Gastroesophageal sphincter (tissue), 4 donors: ENCODE measurements around the gene FOXE3. TPM values are rescaled to one million over a fixed set of nuclear protein-coding genes. Genes with fewer than 3 reads are reported as not detected.

Experiments used
- ATAC-seq: fragments of 150-250 bp; one replicate; pipeline ENCODE4 v1.9.1; 2016; ENCODE audit warnings: mild to moderate bottlenecking, moderate library complexity
- H3K27ac ChIP-seq, 4 donors: fragments of 200-600 bp; sonication (generic) in 3 of 4; 1 replicate in 3 of 4; 2 replicates in 1 of 4; pipeline ENCODE4 v1.5.1; 2016 to 2019
- H3K27me3 ChIP-seq: fragments of 200-600 bp; sonication (generic); one replicate; pipeline ENCODE4 v1.5.1; 2019
- H3K36me3 ChIP-seq, 2 donors: fragments of 200-600 bp; sonication (generic); one replicate each; pipeline ENCODE4 v1.5.1; 2019; ENCODE audit warnings: control low read depth in 1 of 2
- H3K4me1 ChIP-seq, 3 donors: fragments of 200-600 bp; sonication (generic); 1 replicate in 2 of 3; 2 replicates in 1 of 3; pipeline ENCODE4 v1.5.1; 2016 to 2019; ENCODE audit warnings: control low read depth in 2 of 3
- H3K4me3 ChIP-seq, 2 donors: fragments of 200-600 bp; sonication (generic); one replicate each; pipeline ENCODE4 v1.5.1; 2019; ENCODE audit warnings: mild to moderate bottlenecking in 1 of 2, moderate library complexity in 1 of 2
- H3K9me3 ChIP-seq, 3 donors: fragments of 200-600 bp; sonication (generic); one replicate each; pipeline ENCODE4 v1.5.1; 2017 to 2019; ENCODE audit warnings: control low read depth in 2 of 3
- CTCF ChIP-seq, 4 experiments: fragments of 200-600 bp in 2 of 4; fragments of 450-650 bp in 2 of 4; sonication (generic) in 1 of 4; IDR thresholded peaks; one replicate each; pipeline ENCODE4 v1.5.1; 2017 to 2019; ENCODE audit warnings: antibody characterized with exemption in 4 of 4, mild to moderate bottlenecking in 2 of 4, moderate library complexity in 2 of 4
- EP300 ChIP-seq: sonication (generic); formaldehyde crosslinking; IDR thresholded peaks from one replicate; pipeline ENCODE4 v1.6.1; 2017; ENCODE audit warnings: antibody characterized with exemption, mild to moderate bottlenecking
- POLR2A ChIP-seq, 2 donors: fragments of 450-650 bp; IDR thresholded peaks; one replicate each; pipeline ENCODE4 v1.6.1; 2017; ENCODE audit warnings: antibody characterized with exemption in 2 of 2, mild to moderate bottlenecking in 2 of 2, moderate library complexity in 1 of 2
- POLR2AphosphoS5 ChIP-seq: sonication (generic); formaldehyde crosslinking; IDR thresholded peaks from one replicate; pipeline ENCODE4 v1.6.1; 2017; ENCODE audit warnings: antibody characterized with exemption
- WGBS, 2 donors: methylation state at CpG; one replicate each; pipeline ENCODE4 v1.1.5; 2018; ENCODE audit warnings: low coverage in 1 of 2; 5-methylcytosine and 5-hydroxymethylcytosine counted together
- total RNA-seq, 4 donors: library from RNA; depleted of rRNA; stranded (reverse); fragments of >200 nt; gene quantifications; one replicate each; pipeline ENCODE4 v1.1.0, GENCODE V29; 2016

FOXE3 gene
- total RNA-seq, 4 donors from 2014 or later: not detected

DNA sequence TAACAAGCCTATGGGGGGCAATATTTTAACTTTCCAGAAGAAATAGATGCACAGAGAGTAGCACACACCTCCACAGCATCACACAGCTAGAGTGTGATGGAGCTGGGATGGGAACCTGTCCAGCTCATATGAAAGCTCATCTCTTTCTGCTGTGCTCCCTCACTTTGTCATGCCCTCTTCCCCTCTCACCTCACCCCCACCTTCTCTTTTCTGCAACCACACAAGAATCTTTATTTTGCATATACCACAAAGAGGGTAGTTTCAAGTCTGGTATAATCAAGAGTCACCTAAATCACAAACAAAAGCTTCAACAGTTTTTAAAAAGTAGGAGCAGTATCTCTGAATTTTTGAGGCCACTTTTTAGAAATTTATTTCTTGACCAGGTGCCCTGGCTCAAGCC is 44.4 kb downstream of the FOXE3 start:
- H3K36me3 ChIP-seq: no peaks in the 10 kb centered on the region

GRCh38 chr1:47465605-47466004 is 49.5 kb downstream of the FOXE3 start:
- peaks cover 72% of the 10 kb centered on the region for H3K27me3 ChIP-seq
- H3K4me1 ChIP-seq: no peaks in the 10 kb centered on the region
- H3K9me3 ChIP-seq: no peaks in the 10 kb centered on the region
- ATAC-seq: no peak
- no peaks in the 10 kb centered on the region for H3K36me3 ChIP-seq
- H3K27ac ChIP-seq: no peak overlapping the region
- TF ChIP-seq POLR2A (IDR thresholded peaks at IDR 0.05): no peak
- TF ChIP-seq CTCF (IDR thresholded peaks at IDR 0.05): no peak
- no peak for TF ChIP-seq EP300
- WGBS, 2 donors: 17 to 43% methylated on average over 1 to 3 of the region's 3 CpGs
- H3K4me3 ChIP-seq: no peak overlapping the region

More for the DNA sequence above, 44.4 kb downstream of the FOXE3 start:
- TF ChIP-seq POLR2AphosphoS5 (no peak), EP300 (no peak), POLR2A (IDR thresholded peaks at IDR 0.05) (no peak), CTCF (IDR thresholded peaks at IDR 0.05) (no peak)
- no peak for ATAC-seq
- Histone ChIP-seq H3K4me3 (no peak overlapping the region), H3K27me3 (peaks cover 92% of the 10 kb centered on the region), H3K27ac (no peak overlapping the region), H3K4me1 (no peaks in the 10 kb centered on the region), H3K9me3 (no peaks in the 10 kb centered on the region)

Other genes starting within 250 kb of the FOXE3 start
- 10 to 100 TPM in 1 of 4 donors, under 1 TPM in 1, not detected in 2; 0.78 to 13.0 TPM for gene PDZK1IP1, start 226.2 kb upstream of the FOXE3 start, total RNA-seq
- 1 to 10 TPM; 3.0 to 4.2 (median 3.6) TPM for gene TAL1, start 184.1 kb upstream of the FOXE3 start, total RNA-seq
- 1 to 10 TPM in 1 of 4 donors, under 1 TPM in 3; 0.40 to 2.5 (median 0.83) TPM for gene STIL, start 102.1 kb upstream of the FOXE3 start, total RNA-seq
- gene CMPK1, start 82.5 kb upstream of the FOXE3 start, total RNA-seq: 100 to 1,000 TPM; 106 to 164 (median 115) TPM
- gene FOXD2, start 21.8 kb downstream of the FOXE3 start, total RNA-seq: under 1 TPM; 0.04 to 0.81 (median 0.57) TPM